H1 (cell line): Measurements from ENCODE around the gene DTWD2. TPM values are rescaled to one million over a fixed set of nuclear protein-coding genes. Genes with fewer than 3 reads are reported as not detected.

ENCODE experiments used
- CTCF ChIA-PET: fragments of 300-600 bp; sonication (Branson Sonifier 250); formaldehyde crosslinking; loops from one replicate; lab custom pipeline; 2021; ENCODE audit not compliant: partially characterized antibody; lab: Charles Lee
- POLR2A ChIA-PET: fragments of 300-600 bp; sonication (Branson Sonifier 250); formaldehyde crosslinking; loops from one replicate; lab custom pipeline; 2021; ENCODE audit warnings: inconsistent platforms; ENCODE audit not compliant: partially characterized antibody; lab: Charles Lee
- DNase-seq, 2 experiments: peaks; one replicate each; pipeline versions ENCODE4 v3.0.0 to v3.0.0-alpha.2; 2010 to 2022; ENCODE audit warnings: low spot score in 2 of 2, low read depth in 1 of 2, mixed read lengths in 1 of 2
- FAIRE-seq: peaks from 2 replicates; lab custom pipeline; 2011; peaks lifted over from hg19 to GRCh38; lab: Jason Lieb, UNC
- H2AFZ ChIP-seq: 2 replicates; pipeline ENCODE4 v1.8.1; 2012; ENCODE audit warnings: low read length, inconsistent platforms
- H2AK5ac ChIP-seq: 2 replicates; pipeline ENCODE4 v1.6.1; 2013; ENCODE audit warnings: low read depth, low read length
- H2BK120ac ChIP-seq: replicated peaks from 2 replicates; pipeline ENCODE3; 2013; ENCODE audit warnings: low read depth, low read length, inconsistent platforms
- H2BK12ac ChIP-seq: 2 replicates; pipeline ENCODE4 v1.6.1; 2013; ENCODE audit warnings: low read depth, low read length
- H2BK15ac ChIP-seq: 2 replicates; pipeline ENCODE4 v1.6.1; 2013; ENCODE audit warnings: low read length
- H2BK20ac ChIP-seq: 2 replicates; pipeline ENCODE4 v1.6.1; 2013; ENCODE audit warnings: low read length
- H2BK5ac ChIP-seq: 2 replicates; pipeline ENCODE4 v1.6.1; 2013; ENCODE audit warnings: low read depth, low read length
- H3K14ac ChIP-seq: 2 replicates; pipeline ENCODE4 v1.6.1; 2013; ENCODE audit warnings: inconsistent platforms; ENCODE audit not compliant: insufficient read length
- H3K18ac ChIP-seq: 2 replicates; pipeline ENCODE4 v1.6.1; 2013; ENCODE audit warnings: low read length; ENCODE audit errors: extremely low read depth
- H3K23ac ChIP-seq: 2 replicates; pipeline ENCODE4 v1.6.1; 2013; ENCODE audit warnings: inconsistent platforms; ENCODE audit not compliant: insufficient read length
- H3K23me2 ChIP-seq: 2 replicates; pipeline ENCODE4 v1.6.1; 2013; ENCODE audit warnings: low read depth, low read length
- H3K27ac ChIP-seq: 2 replicates; pipeline ENCODE4 v1.6.1; 2011; ENCODE audit warnings: low read depth, low read length, inconsistent platforms
- H3K27me3 ChIP-seq, 4 experiments: replicated peaks in 1 of 4; 1 replicate in 1 of 4; 2 replicates in 3 of 4; pipeline versions ENCODE4 v1.6.1 to v1.8.1; 2011 to 2013; ENCODE audit warnings: low read length in 3 of 4, mild to moderate bottlenecking in 3 of 4, inconsistent platforms in 2 of 4, mixed read lengths in 2 of 4, moderate library complexity in 1 of 4; ENCODE audit not compliant: control insufficient read depth in 3 of 4, insufficient read depth in 3 of 4; ENCODE audit errors: extremely low read depth in 1 of 4
- H3K36me3 ChIP-seq, 4 experiments: 2 replicates each; pipeline versions ENCODE4 v1.6.1 to v1.8.1; 2011 to 2013; ENCODE audit warnings: mild to moderate bottlenecking in 4 of 4, low read length in 3 of 4, moderate library complexity in 2 of 4, control low read depth in 1 of 4, inconsistent platforms in 1 of 4; ENCODE audit not compliant: insufficient read depth in 4 of 4, control insufficient read depth in 2 of 4
- H3K4ac ChIP-seq: replicated peaks from 2 replicates; pipeline ENCODE3; 2013; ENCODE audit warnings: low read length, low read depth, mixed read lengths, inconsistent platforms; ENCODE audit not compliant: insufficient read length
- H3K4me1 ChIP-seq, 4 experiments: replicated peaks in 1 of 4; 1 replicate in 1 of 4; 2 replicates in 3 of 4; pipeline versions ENCODE4 v1.6.1 to v1.8.1; 2011 to 2013; ENCODE audit warnings: low read length in 3 of 4, inconsistent platforms in 2 of 4, mixed read lengths in 1 of 4; ENCODE audit not compliant: insufficient read depth in 4 of 4, control insufficient read depth in 3 of 4
- H3K4me2 ChIP-seq, 2 experiments: 2 replicates each; pipeline versions ENCODE4 v1.6.1 to v1.8.1; 2011 to 2013; ENCODE audit warnings: low read depth in 2 of 2, low read length in 2 of 2, control low read depth in 1 of 2, inconsistent platforms in 1 of 2, mild to moderate bottlenecking in 1 of 2; ENCODE audit not compliant: insufficient read depth in 1 of 2
- H3K4me3 ChIP-seq, 4 experiments: fragments of 200-600, 300-600 bp in 1 of 4; sonication (generic), shearing (Covaris generic), sonication (Bioruptor Twin) in 1 of 4; 2 replicates each; pipeline versions ENCODE4 v1.5.1 to v1.8.1; 2011 to 2016; ENCODE audit warnings: low read length in 4 of 4, low read depth in 3 of 4, control low read depth in 2 of 4, inconsistent platforms in 2 of 4, mild to moderate bottlenecking in 2 of 4, mixed read lengths in 1 of 4, moderate library complexity in 1 of 4; ENCODE audit not compliant: insufficient read depth in 2 of 4; ENCODE audit errors: extremely low read depth in 1 of 4
- H3K56ac ChIP-seq: replicated peaks from 2 replicates; pipeline ENCODE3; 2013; ENCODE audit warnings: low read depth, mild to moderate bottlenecking, mixed read lengths, low read length, inconsistent platforms; ENCODE audit not compliant: insufficient read length
- H3K79me1 ChIP-seq: 2 replicates; pipeline ENCODE4 v1.6.1; 2013; ENCODE audit warnings: low read depth, low read length, control low read depth
- H3K79me2 ChIP-seq, 2 experiments: 2 replicates each; pipeline versions ENCODE4 v1.6.1 to v1.8.1; 2012 to 2013; ENCODE audit warnings: low read length in 2 of 2, mild to moderate bottlenecking in 2 of 2, inconsistent platforms in 1 of 2; ENCODE audit not compliant: insufficient read depth in 2 of 2, control insufficient read depth in 1 of 2
- H3K9ac ChIP-seq, 4 experiments: replicated peaks in 1 of 4; 1 replicate in 1 of 4; 2 replicates in 3 of 4; pipeline versions ENCODE4 v1.6.1 to v1.8.1; 2011 to 2013; ENCODE audit warnings: low read depth in 3 of 4, low read length in 3 of 4, control low read depth in 2 of 4, mild to moderate bottlenecking in 2 of 4, moderate library complexity in 2 of 4, inconsistent platforms in 1 of 4; ENCODE audit errors: extremely low read depth in 1 of 4
- H3K9me3 ChIP-seq, 2 experiments: 2 replicates each; pipeline versions ENCODE4 v1.6.1 to v1.8.1; 2012 to 2013; ENCODE audit warnings: mild to moderate bottlenecking in 2 of 2, moderate library complexity in 2 of 2, control low read depth in 1 of 2, inconsistent platforms in 1 of 2, low read depth in 1 of 2, low read length in 1 of 2, mixed read lengths in 1 of 2; ENCODE audit not compliant: insufficient read depth in 2 of 2
- H4K20me1 ChIP-seq, 2 experiments: replicated peaks in 1 of 2; 2 replicates each; pipeline versions ENCODE3 to v1.8.1; 2011 to 2013; ENCODE audit warnings: inconsistent platforms in 2 of 2, low read length in 2 of 2, mild to moderate bottlenecking in 1 of 2; ENCODE audit not compliant: insufficient read depth in 2 of 2, control insufficient read depth in 1 of 2
- H4K5ac ChIP-seq: 2 replicates; pipeline ENCODE4 v1.6.1; 2013; ENCODE audit warnings: low read length, low read depth, mixed read lengths, inconsistent platforms; ENCODE audit not compliant: insufficient read length
- H4K8ac ChIP-seq: 2 replicates; pipeline ENCODE4 v1.8.0; 2013; ENCODE audit warnings: mild to moderate bottlenecking, moderate library complexity, low read length, inconsistent platforms; ENCODE audit not compliant: insufficient read depth; ENCODE audit errors: extremely low read depth
- H4K91ac ChIP-seq: replicated peaks from 2 replicates; pipeline ENCODE3; 2013; ENCODE audit warnings: low read length, mixed read lengths, inconsistent platforms; ENCODE audit not compliant: insufficient read length
- ATF2 ChIP-seq: IDR thresholded peaks from 2 replicates; pipeline ENCODE4 v1.6.1; 2012; ENCODE audit warnings: low read length, inconsistent platforms
- CREB1 ChIP-seq: IDR thresholded peaks from 2 replicates; pipeline ENCODE4 v1.6.1; 2012; ENCODE audit warnings: inconsistent platforms
- FOSL1 ChIP-seq: IDR thresholded peaks from 2 replicates; pipeline ENCODE4 v1.6.1; 2011; ENCODE audit warnings: mild to moderate bottlenecking, low read depth, low read length, moderate library complexity; ENCODE audit not compliant: insufficient read depth
- HDAC2 ChIP-seq, 2 experiments: fragments of 300-600 bp in 1 of 2; sonication (generic) in 1 of 2; IDR thresholded peaks; 2 replicates each; pipeline ENCODE4 v1.6.1; 2011 to 2012; ENCODE audit warnings: low read depth in 2 of 2, low read length in 2 of 2, mild to moderate bottlenecking in 2 of 2, moderate library complexity in 2 of 2, borderline replicate concordance in 1 of 2, inconsistent platforms in 1 of 2
- SAP30 ChIP-seq: fragments of 300-600 bp; sonication (generic); IDR thresholded peaks from 2 replicates; pipeline ENCODE4 v1.7.1; 2012; ENCODE audit warnings: low read length, moderate library complexity, mild to moderate bottlenecking, inconsistent platforms; ENCODE audit not compliant: insufficient read depth, insufficient replicate concordance
- SIX5 ChIP-seq: IDR thresholded peaks from 2 replicates; pipeline ENCODE4 v1.6.1; 2011; ENCODE audit warnings: mild to moderate bottlenecking, low read depth, low read length
- polyA plus RNA-seq, 7 experiments: library from polyadenylated mRNA; depleted of rRNA in 3 of 7; stranded (reverse) in 5 of 7; unstranded in 2 of 7; fragments of >200 nt in 5 of 7; fragments of 200-250 nt in 2 of 7; gene quantifications; 1 replicate in 5 of 7; 2 replicates in 1 of 7; 4 replicates in 1 of 7; pipeline versions ENCODE4 v1.2.1 to v1.2.3, GENCODE V29; 2011 to 2013; ENCODE audit warnings: missing spikeins in 2 of 7, mixed read lengths in 2 of 7
- total RNA-seq: library from RNA; stranded (reverse); fragmentation: NEBNext Ultra II Directional; extraction: Animal tissue kit (Norgen Biotek cat#: 25700); gene quantifications from 2 replicates; pipeline ENCODE4 v1.2.1, GENCODE V29; 2021

DTWD2 gene
- total and polyA plus RNA-seq, 2 of the 8 experiments (the other 6 are each of a cell fraction or from before 2014, with no cell fraction given) = 4.3 to 17.1 TPM

- Histone ChIP-seq H2BK20ac (no peak overlapping the region), H2BK5ac (no peak overlapping the region), H2AK5ac (no peak overlapping the region), H3K23me2 (no peaks in the 10 kb centered on the region), H4K20me1 (no peaks in the 10 kb centered on the region), H3K18ac (no peak overlapping the region), H4K8ac (no peak overlapping the region), H4K91ac (no peak overlapping the region), H3K27ac (no peak overlapping the region), H3K9me3 (no peaks in the 10 kb centered on the region), H3K4me2 (no peak overlapping the region), H3K4me1 (no peaks in the 10 kb centered on the region), H3K14ac (no peak overlapping the region), H2BK120ac (no peak overlapping the region), H3K4me3 (no peak overlapping the region), H2AFZ (no peak overlapping the region), H3K56ac (no peak overlapping the region), H3K36me3 (no peaks in the 10 kb centered on the region), H3K23ac (no peak overlapping the region), H3K4ac (no peak overlapping the region), H4K5ac (no peak overlapping the region), H3K9ac (no peak overlapping the region), H3K79me2 (no peaks in the 10 kb centered on the region; a peak in 1 of 4 replicates), H3K79me1 (no peaks in the 10 kb centered on the region), H2BK15ac (no peak overlapping the region), H3K27me3 (no peaks in the 10 kb centered on the region), H2BK12ac (no peak overlapping the region)
- CTCF ChIA-PET = interaction anchor here (0.6 kb wide), 1 partner anchor 26 kb away, joined by 3 read pairs; no protein-coding TSS in a partner anchor
- POLR2A ChIA-PET = no interaction called here
- DNase-seq (no peak), FAIRE-seq (no peak)
- TF ChIP-seq CREB1 = no peak
- TF ChIP-seq HDAC2 (IDR thresholded peaks at IDR 0.05; ENCODE audit: borderline replicate concordance in 1 of 2, low read depth in 2 of 2, low read length in 2 of 2) = no peak
- no peak for TF ChIP-seq ATF2
- TF ChIP-seq FOSL1 = no peak
- TF ChIP-seq SIX5 = no peak
- no peak for TF ChIP-seq SAP30
These were observed 6.6 kb downstream of the DTWD2 start for GRCh38 chr5:118981783-118982182.
